ENCODE data around the gene MLC1. TPM values are rescaled to one million over a fixed set of nuclear protein-coding genes. Genes with fewer than 3 reads are reported as not detected.

Gene MLC1
- total RNA-seq, 8 experiments from 2014 or later: 0.10 to 85.3 (median 0.28) TPM

DNA sequence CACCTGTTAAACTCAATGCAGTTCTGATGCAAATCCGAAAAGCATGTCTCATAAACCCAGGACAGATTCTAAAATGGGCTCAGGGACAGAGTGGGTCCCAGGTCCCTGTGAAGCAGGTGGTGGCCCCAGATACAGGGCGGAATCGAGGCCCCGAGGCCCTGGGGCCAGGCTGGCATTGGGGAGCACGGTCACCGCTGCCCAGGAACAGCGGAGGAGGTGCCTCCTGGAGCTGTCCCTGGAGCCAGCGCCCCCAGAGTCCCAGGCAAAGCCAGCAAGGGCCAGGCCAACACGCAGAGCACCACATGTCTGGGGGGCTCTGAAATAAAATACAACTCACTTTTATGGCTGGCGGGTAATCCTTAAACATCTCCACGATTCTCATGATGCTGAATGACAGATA, 17.1 kb downstream of the MLC1 start:
- WGBS, 10 experiments: 33 to 100% (median 84%) methylated on average over 1 to 4 of the region's 11 CpGs; no CpG with 5 or more reads in 4 of the 10 experiments
- H3K4me1 ChIP-seq (replicated peaks in 1 of 2): no peaks in the 10 kb centered on the region
- in situ Hi-C loops (cut with MboI; ENCODE audit: low pct_unique_long_range_greater_than_20kb in 2 of 9, low sequenced_read_pairs in 9 of 9, unreplicated experiment in 9 of 9): no loop called here
- no peak for ATAC-seq (replicated peaks in 6 of 8)
- no peak overlapping the region for H3K4me3 ChIP-seq
- no peak overlapping the region for H3K27ac ChIP-seq

DNA sequence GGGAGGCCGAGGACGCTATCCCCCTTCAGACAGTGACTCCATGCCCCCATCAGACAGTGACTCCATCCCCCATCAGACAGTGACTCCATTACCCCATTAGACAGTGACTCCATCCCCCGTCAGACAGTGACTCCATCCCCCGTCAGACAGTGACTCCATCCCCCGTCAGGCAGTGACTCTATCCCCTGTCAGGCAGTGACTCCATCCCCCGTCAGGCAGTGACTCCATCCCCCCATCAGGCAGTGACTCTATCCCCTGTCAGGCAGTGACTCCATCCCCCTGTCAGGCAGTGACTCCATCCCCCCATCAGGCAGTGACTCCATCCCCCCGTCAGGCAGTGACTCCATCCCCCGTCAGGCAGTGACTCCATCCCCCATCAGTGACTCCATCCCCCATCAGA, 18.0 kb downstream of the MLC1 start:
- in situ Hi-C loops (cut with MboI; ENCODE audit: low pct_unique_long_range_greater_than_20kb in 2 of 9, low sequenced_read_pairs in 9 of 9, unreplicated experiment in 9 of 9): no loop called here
- no peak for ATAC-seq (replicated peaks in 6 of 8)
- Histone ChIP-seq H3K27ac (no peak overlapping the region), H3K4me3 (no peak overlapping the region), H3K4me1 (replicated peaks in 1 of 2) (no peaks in the 10 kb centered on the region)
- 0 to 63% methylated on average over 2 to 3 of the region's 8 CpGs; no CpG with 5 or more reads in 8 of the 10 experiments for WGBS, 10 experiments

DNA sequence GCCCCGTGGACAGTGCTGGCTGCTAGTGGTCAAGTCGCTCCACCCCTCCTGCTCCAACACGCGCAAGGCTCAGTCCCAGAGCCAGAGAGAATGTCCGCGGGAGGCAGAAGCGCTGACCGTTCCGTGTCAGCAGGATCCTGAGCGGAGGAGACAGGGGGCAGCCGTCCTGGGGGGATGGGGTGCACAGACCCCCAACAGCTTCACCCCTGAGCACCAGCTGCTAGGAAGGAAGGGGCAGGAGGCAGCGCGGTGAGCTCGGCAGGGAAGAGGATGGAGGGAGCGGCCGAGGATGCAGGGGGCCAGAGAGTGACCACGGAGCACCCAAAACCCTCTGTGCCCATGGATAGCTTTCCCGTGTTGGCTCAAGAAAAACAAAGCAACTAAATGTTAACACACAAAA, 20.8 kb downstream of the MLC1 start:
- no peak overlapping the region for H3K4me3 ChIP-seq
- ATAC-seq (replicated peaks in 6 of 8): no peak
- H3K27ac ChIP-seq: no peak overlapping the region
- WGBS, 10 experiments: 0 to 83% (median 60%) methylated on average over 1 to 12 of the region's 18 CpGs; no CpG with 5 or more reads in 4 of the 10 experiments
- in situ Hi-C loops (cut with MboI; ENCODE audit: low pct_unique_long_range_greater_than_20kb in 2 of 9, low sequenced_read_pairs in 9 of 9, unreplicated experiment in 9 of 9): no loop called here
- H3K4me1 ChIP-seq (replicated peaks in 1 of 2): peaks cover 6 to 15% of the 10 kb centered on the region in 2 donors

DNA sequence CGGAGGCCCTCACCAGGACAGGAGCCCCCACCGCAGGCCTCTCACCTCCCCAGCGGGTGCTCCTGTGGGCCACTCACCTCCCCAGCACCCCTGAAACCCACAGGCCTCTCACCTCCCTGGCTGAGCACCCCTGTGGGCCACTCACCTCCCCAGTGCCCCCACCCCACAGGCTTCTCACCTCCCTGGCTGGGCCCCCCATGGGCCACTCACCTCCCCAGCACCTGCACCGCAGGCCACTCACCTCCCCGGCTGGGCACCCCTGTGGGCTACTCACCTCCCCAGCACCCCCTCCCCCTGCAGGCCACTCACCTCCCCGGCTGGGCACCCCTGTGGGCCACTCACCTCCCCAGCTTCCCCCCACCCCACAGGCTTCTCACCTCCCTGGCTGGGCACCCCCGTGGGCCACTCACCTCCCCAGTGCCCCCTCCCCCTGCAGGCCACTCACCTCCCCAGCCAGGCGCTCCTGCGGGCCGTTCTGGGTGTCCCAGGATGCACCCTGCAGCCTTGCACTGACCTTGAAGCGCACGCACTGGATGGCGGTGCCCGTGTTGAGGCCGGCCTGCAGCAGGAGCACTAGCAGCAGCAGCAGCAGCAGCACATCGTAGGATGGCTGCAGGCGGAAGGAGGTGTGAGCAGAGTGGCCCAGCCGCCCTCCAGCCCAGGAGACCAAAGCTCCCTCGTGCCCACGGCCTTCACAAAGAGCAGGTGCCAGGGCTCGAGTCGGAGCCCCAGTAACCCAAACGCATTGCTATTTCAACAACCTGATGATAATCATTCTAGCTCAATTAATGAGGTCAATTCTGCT, 21.4 kb downstream of the MLC1 start:
- ATAC-seq (replicated peaks in 6 of 8): no peak
- 40 to 90% (median 83%) methylated on average over 1 to 6 of the region's 23 CpGs; no CpG with 5 or more reads in 7 of the 10 experiments for WGBS, 10 experiments

DNA sequence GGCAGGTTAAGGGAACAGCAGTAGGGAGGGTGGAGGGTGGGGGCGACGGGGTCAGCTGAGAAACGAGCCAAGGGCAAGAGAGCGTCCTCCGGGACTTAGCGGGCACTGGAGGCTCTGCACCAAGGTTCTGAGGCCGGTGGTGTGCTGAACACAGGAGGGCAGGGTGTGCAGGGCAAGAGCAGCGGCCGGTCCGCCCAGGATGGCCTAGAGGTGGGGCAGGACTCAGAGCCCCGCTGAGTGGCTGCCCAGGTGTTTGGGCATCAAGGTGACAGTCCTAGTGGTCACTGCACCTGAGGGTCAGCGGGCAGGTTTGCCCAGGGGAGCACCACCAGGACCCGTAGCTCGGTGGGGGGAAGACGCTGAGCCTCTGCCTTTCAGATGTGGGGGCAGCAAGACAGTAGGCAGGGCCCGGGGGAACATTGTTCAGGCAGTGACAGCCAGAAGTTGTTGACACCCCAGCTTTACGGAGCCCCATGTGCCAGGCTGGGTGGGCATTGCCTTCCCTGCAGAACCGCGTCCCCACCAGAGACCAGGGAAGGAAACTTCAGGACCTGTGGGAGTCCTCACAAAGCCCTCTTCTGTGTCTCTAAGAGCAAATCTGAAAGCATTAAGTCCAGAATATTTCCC, 22.6 kb downstream of the MLC1 start:
- WGBS, 10 experiments: 72 to 100% (median 86%) methylated on average over 1 to 9 of the region's 19 CpGs; no CpG with 5 or more reads in 6 of the 10 experiments
- Histone ChIP-seq H3K27ac (no peak overlapping the region), H3K4me3 (no peak overlapping the region), H3K4me1 (replicated peaks in 1 of 2) (peaks cover 14 to 25% of the 10 kb centered on the region in 2 donors)
- ATAC-seq (replicated peaks in 6 of 8): no peak
- in situ Hi-C loops (cut with MboI; ENCODE audit: low pct_unique_long_range_greater_than_20kb in 2 of 9, low sequenced_read_pairs in 9 of 9, unreplicated experiment in 9 of 9): no loop called here

More for the DNA sequence above, 21.4 kb downstream of the MLC1 start:
- H3K27ac ChIP-seq: no peak overlapping the region
- peaks cover 13 to 21% of the 10 kb centered on the region in 2 donors for H3K4me1 ChIP-seq (replicated peaks in 1 of 2)
- no peak overlapping the region for H3K4me3 ChIP-seq
- in situ Hi-C loops (cut with MboI; ENCODE audit: low pct_unique_long_range_greater_than_20kb in 2 of 9, low sequenced_read_pairs in 9 of 9, unreplicated experiment in 9 of 9): no loop called here

DNA sequence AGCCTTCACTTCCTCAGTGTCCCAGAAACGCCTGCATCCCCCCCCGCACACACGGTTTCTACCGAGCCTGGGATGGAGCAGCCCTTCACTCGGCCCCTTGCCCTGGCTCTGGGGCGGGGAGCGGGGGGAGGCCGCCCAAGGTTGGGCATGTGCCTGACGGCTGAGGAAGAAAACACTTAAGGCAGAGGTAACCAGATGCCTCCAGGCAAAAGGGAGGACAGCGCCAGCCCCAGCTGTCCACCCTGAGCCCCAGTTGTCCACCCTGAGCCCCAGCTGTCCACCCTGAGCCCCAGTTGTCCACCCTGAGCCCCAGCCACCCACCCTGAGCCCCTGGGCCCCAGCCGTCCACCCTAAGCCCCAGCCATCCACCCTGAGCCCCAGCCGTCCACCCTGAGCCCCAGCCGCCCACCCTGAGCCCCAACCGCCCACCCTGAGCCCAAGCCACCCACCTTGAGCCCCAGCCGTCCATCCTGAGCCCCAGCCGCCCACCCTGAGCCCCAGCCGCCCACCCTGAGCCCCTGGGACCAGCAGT, 23.3 kb downstream of the MLC1 start:
- ATAC-seq (replicated peaks in 6 of 8): no peak
- in situ Hi-C loops (cut with MboI; ENCODE audit: low pct_unique_long_range_greater_than_20kb in 2 of 9, low sequenced_read_pairs in 9 of 9, unreplicated experiment in 9 of 9): no loop called here
- Histone ChIP-seq H3K4me1 (replicated peaks in 1 of 2) (peaks cover 14 to 25% of the 10 kb centered on the region in 2 donors), H3K4me3 (no peak overlapping the region), H3K27ac (no peak overlapping the region)
- 0 to 93% (median 39%) methylated on average over 1 to 7 of the region's 17 CpGs; no CpG with 5 or more reads in 5 of the 10 experiments for WGBS, 10 experiments

DNA sequence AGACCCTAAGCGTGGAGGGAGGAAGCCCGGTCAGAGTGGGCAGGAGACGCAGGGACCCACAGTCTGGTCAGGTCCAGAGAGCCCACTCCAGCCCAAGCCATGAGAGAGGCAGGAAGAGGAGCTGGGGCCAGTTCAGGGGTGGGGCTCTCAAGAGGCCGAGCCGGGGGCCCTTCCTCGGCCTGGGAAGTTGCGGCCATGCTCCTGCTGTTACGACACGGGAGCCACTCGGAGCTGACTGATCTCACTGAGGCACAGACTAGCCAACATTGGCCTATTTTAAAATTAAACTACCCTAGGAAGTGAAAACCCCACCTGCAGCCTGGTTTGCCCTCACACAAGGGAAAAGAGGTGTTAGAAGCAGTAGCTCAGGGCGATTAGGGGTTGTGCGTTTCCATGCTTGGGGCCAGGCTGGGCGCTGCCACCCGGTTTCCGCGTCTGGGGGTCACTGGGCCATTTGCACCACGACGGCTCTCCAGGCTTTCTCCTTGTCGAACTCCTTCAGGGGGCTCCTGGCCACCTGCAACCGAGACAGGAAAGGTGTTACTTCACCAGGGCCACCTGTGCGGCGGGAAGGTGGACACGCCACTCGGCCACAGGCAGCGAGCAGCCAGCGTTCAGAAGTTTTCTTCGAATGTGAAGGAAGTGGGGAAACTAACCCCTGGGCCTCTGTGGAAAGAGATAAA, 23.9 kb downstream of the MLC1 start:
- ATAC-seq (replicated peaks in 6 of 8): peak in 1 of 8 experiments; percentile 0
- in situ Hi-C loops (cut with MboI; ENCODE audit: low pct_unique_long_range_greater_than_20kb in 2 of 9, low sequenced_read_pairs in 9 of 9, unreplicated experiment in 9 of 9): no loop called here
- H3K27ac ChIP-seq: no peak overlapping the region
- H3K4me1 ChIP-seq (replicated peaks in 1 of 2): peaks cover 14 to 25% of the 10 kb centered on the region in 2 donors
- H3K4me3 ChIP-seq: no peak overlapping the region
- 38 to 93% (median 89%) methylated on average over 4 to 16 of the region's 27 CpGs; no CpG with 5 or more reads in 4 of the 10 experiments for WGBS, 10 experiments

DNA sequence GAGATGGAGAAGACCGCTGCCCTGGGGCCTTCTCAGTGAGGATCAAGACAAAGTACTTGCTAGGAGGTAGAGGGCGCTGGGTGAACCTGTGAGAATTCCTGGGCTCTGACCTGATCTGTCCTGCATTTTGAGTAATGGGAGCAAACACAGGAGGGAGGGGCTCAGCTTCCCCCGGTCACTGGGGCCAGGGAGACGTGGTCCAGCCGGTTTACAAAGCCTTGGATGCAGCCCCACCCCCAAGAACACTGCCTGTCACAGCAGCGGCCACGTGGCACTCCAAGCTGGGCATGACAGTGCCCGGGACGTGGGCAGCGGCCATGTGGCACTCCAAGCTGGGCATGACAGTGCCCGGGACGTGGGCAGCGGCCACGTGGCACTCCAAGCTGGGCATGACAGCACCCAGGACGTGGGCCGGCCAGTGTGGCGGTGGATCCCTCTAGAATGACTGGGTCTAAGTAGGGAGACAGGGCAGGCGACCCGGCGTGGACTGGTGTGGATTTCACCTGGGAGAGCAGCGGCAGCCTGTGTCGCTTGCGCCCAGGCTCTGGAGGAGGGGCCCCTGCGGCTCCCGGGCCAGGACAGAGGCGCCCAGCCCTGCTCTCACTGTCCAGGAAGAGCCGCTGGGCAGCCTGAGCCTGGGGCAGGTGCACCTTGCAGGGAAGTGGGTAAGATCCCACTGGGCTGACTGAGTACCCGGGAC, 24.6 kb downstream of the MLC1 start:
- peaks cover 14 to 25% of the 10 kb centered on the region in 2 donors for H3K4me1 ChIP-seq (replicated peaks in 1 of 2)
- H3K4me3 ChIP-seq: no peak overlapping the region
- in situ Hi-C loops (cut with MboI; ENCODE audit: low pct_unique_long_range_greater_than_20kb in 2 of 9, low sequenced_read_pairs in 9 of 9, unreplicated experiment in 9 of 9): no loop called here
- ATAC-seq (replicated peaks in 6 of 8): peak in 5 of 8 experiments; percentile 45 to 71 (median 59)
- H3K27ac ChIP-seq: no peak overlapping the region
- 0 to 84% (median 79%) methylated on average over 1 to 13 of the region's 28 CpGs; no CpG with 5 or more reads in 7 of the 10 experiments for WGBS, 10 experiments

DNA sequence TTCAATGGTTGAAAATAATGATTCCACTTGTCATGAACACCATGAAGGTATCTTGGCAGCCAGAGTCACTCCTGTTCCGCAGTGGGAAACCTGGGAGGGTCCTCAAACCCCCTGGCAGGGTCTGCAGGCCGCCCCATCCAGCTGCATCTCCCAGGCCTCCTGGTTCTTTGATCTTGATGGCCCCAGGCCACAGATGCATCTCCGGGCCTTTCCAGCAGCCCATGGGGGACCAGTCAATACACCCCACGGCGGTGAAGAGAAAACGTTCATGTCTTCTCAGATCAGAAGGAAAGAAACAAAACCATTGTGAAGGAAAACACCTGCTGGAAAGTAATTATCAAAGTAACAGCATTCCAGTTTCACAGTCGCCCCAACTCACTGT, 25.4 kb downstream of the MLC1 start:
- Histone ChIP-seq H3K27ac (no peak overlapping the region), H3K4me1 (replicated peaks in 1 of 2) (peaks cover 14 to 25% of the 10 kb centered on the region in 2 donors), H3K4me3 (no peak overlapping the region)
- 48 to 100% (median 73%) methylated on average over 1 to 5 of the region's 7 CpGs; no CpG with 5 or more reads in 3 of the 10 experiments for WGBS, 10 experiments
- ATAC-seq (replicated peaks in 6 of 8): no peak
- in situ Hi-C loops (cut with MboI; ENCODE audit: low pct_unique_long_range_greater_than_20kb in 2 of 9, low sequenced_read_pairs in 9 of 9, unreplicated experiment in 9 of 9): no loop called here

DNA sequence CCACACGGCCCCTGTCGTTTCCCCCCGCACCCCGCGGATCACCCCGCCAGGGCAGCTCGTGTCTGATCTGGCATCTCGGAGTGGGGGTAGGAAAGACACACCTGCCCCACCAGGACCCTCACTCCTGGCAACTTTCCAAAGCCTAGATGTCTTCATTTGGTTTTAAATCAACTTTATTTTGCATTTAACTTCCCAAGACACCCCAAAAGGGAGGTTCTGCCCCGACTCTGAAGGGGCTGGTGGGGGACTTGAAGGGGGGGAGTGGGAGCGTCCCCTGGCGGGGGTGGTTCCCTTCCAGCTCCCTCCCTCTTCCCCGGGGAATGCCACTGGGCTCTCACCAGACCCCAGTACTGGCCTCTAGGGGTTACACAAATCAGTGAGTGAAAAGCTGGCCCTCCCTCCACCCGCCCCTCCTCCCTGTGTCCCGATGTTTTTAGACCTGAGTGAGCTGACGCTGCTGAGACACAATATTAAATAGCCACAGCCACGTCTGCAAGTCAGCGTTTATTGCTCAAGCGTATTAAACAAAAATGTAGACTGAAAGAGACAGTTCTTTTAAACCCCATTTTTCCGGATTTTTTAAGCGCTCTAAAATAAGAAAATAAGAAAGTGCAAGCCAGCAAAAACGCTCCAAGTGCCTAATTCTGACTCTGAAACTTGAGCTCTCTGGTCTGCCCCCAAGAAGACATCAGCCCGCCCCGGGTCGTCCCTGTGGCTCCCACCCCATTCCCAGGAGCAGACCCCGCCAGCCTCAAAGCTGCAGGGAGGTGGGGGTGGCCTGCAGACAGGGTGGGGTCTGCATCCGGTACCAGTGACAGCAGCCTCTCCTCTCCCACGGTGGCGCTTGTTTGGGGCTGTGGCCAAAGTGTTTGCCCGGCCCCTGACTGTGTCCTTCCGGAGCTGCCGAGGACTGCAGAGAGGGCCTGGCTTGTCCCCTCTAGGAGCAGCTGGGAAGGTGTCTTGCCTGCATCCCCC, 26.0 kb downstream of the MLC1 start:
- Histone ChIP-seq H3K27ac (no peak overlapping the region), H3K4me3 (no peak overlapping the region), H3K4me1 (replicated peaks in 1 of 2) (peaks cover 14 to 25% of the 10 kb centered on the region in 2 donors)
- in situ Hi-C loops (cut with MboI; ENCODE audit: low pct_unique_long_range_greater_than_20kb in 2 of 9, low sequenced_read_pairs in 9 of 9, unreplicated experiment in 9 of 9): no loop called here
- WGBS, 10 experiments: 0 to 20% (median 0%) methylated on average over 1 to 6 of the region's 31 CpGs; no CpG with 5 or more reads in 5 of the 10 experiments
- ATAC-seq (replicated peaks in 6 of 8): peak; percentile 56 to 74 (median 67)

DNA sequence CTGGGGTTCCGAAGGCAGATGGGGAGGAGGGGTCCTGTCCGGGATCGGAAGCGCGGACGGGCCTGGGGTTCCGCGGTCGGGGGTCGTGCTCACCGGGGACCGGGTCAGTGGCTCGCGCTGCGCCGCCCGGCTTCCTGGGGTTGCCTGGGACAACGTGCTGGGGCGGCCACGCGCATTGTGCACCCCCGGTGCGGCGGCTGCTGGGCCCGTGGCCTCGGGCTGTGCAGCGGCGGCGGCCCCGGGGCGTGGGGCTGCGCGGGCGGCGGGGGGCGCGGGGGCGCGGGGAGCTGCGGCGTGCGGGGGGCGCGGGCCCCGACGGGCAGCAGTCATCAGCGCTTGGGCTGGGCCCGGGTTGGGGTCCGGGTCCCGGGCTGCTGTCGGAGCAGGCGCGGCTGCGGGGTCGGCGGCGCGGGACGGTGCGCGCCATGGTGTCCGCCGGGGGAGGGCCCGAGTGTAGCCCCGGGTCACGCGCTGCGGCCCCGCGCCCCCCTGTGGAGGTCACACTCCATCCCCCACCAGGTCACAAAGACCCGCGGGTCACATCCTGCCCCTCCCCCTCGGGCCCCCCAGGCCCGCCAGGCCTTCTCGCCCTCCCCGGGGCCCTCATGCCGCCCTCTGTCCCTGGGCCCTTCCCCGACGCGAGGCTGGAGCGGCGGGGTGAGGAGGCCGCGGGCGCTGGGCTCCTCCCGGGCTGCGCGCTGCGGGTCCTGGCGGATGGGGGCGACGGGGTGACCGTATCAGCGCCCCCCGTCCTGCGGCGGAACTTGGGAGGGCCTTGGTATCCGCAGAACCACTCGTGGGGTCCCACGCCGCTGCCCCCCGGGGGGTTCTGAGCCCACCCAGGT, 26.9 kb downstream of the MLC1 start, which contains the start of gene TTLL8:
TTLL8 (minus strand) TSS at position 238 of the 845 bp plus-strand sequence.
- Histone ChIP-seq H3K4me1 (replicated peaks in 1 of 2) (peaks cover 14 to 25% of the 10 kb centered on the region in 2 donors), H3K4me3 (no peak within 1 kb of the TSS), H3K27ac (no peak within 1 kb of the TSS)
- in situ Hi-C loops (cut with MboI; ENCODE audit: low pct_unique_long_range_greater_than_20kb in 2 of 9, low sequenced_read_pairs in 9 of 9, unreplicated experiment in 9 of 9): no loop called here
- WGBS, 10 experiments: no CpG with 5 or more reads among the region's 102 CpGs
- ATAC-seq (replicated peaks in 6 of 8): peak in 4 of 8 experiments; percentile 10 to 19 (median 10)

Measured in motor neuron (in vitro differentiated cells).